Activated CD8-positive, alpha-beta memory T cell treated with anti-CD3 and anti-CD28 coated beads for 4 hours (primary cell): ENCODE results near the gene ANGPTL2.

Experiments used
- DNase-seq, 2 donors: peaks; one replicate each; pipeline ENCODE4 v3.0.0-alpha.2; 2020; ENCODE audit warnings: low read depth in 2 of 2

The ANGPTL2 gene

GRCh38 chr9:127076860-127077643, 45.4 kb downstream of the ANGPTL2 start:
- DNase-seq = no peak

GRCh38 chr9:127075624-127076372, 46.6 kb downstream of the ANGPTL2 start:
- DNase-seq = no peak

DNA sequence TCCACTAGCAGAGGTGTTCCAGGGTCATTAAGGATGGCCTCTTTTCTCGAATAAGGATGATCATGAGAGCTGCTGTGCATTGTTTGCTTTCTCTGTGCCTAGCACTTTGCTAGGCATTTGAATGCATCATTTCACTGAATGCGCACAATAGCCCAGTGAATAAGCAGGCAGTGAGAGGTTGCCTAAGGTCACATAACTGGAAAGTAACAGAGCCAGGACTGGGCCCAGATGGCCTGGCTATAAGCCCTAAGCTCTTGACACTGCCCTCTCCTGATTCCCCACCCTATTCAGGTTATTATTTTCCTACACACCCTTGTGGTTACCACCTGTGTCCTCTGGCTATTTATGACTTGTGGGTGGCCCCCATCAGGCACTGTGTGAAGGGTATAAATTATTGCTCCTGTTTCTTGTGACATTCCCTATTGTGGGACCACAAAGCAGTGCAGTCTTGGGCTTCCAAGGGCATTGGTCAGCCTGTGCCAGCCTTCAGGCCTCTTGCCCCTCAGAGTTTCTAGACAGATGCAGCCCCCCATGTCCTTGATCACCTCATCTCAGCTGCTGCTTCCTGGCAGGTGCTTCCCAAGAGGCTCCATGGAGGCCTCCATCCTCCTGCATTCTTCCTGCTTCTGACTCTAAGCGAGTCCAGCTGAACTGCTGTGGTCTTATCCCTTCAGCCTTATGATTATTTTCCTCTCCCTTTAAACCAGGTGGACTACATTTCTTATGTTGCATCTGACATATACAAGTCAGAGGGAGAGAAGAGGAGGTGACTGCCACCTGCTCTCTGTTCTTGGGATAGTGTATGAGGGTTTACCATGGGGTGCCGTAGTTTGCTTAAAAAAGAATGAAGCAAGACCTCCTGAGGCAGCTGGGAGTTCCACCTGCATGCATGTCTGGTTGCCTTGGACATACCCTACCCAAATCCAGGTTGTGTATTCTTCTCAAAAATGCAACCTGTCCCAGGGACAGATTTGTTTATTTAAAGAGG, 47.6 kb downstream of the ANGPTL2 start:
- no peak for DNase-seq

DNA sequence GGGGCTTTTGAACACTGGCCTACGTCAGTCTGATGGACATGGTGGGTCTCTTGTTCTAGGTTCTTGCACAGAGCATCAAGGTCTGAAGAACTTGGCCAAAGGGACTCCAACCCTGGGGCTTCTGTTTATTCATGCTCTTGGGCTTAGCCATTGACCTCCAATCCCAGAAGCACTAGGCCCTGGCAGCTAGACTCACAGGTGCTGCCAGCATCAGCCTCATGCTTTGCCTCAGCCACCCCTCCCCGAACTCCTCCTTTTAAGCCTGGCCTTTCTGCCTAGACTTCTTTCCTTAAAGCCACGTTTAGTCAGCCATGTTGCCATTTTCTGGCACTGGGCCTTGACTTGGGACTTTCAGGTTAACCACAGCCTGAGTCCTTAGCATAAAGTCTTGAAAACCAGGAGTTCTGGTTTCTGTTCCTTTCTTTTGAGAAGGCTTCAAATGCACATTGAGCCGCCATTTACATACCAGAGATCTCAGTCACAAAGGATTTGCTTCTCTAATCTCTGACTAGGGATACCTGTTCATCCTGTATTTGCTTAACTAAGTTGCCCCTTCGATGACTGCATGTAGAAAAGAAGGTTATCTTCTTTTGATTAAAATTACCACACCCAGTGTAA, 54.7 kb downstream of the ANGPTL2 start:
- no peak for DNase-seq

DNA sequence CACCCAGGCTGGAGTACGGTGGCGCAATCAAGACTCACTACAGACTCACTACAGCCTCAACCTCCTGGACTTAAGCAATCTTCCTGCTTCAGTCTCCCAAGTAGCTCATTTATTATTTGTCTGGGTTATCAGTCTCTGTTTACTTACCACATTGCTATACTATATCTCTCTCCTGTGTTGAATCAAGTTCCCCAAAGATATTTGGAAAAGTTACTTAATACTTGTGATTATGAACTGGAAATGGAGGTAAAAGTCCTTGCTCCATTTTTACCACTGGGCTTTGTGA, 55.6 kb downstream of the ANGPTL2 start:
- no peak for DNase-seq

GRCh38 chr9:127066060-127066850, 56.2 kb downstream of the ANGPTL2 start:
- DNase-seq = no peak

- DNase-seq = no peak
Measured at GRCh38 chr9:127065592-127065991, 56.8 kb downstream of the ANGPTL2 start.

DNA sequence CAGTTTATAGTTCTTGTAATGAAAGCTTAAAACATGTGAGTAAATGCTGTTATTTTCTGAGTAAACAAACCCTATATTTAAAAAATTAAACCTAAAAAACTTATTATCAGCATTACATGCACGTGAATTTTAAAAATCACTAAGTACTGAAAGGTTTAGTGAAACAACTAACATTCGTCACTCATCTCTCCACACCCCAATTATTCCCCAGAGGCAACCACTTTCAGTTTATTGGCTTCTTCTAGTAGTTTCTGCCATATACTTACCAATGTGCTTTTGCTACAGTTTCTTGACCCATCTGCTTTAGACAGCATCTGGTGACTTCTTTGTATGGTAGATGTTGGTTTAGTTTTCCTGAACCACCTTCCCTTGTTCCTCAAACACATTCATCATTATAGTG, 58.1 kb downstream of the ANGPTL2 start:
- no peak for DNase-seq

- DNase-seq = no peak
Measured at GRCh38 chr9:127061411-127061810, 61.0 kb downstream of the ANGPTL2 start.

- no peak for DNase-seq
Measured at GRCh38 chr9:127059765-127060361, 62.6 kb downstream of the ANGPTL2 start.

DNA sequence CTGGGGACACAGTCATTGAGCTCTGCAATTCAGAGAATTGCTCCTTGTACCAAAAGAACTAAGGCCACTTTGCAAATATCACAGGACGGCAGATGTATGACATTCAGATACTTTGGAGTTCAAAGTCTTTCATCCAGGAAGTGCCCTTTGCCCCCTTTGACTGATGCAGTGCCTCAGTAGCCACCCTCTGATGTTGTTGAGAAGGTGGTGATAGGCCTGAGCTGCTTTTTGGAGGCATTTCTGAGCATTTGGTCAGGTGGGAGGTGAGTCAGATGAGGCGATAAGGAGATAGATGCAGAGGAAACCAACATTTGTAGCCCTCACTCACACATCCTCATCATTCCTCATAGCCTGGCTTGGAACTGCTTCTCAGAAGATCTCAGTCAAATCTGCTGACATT, 63.4 kb downstream of the ANGPTL2 start:
- no peak for DNase-seq

- DNase-seq = no peak
Measured at GRCh38 chr9:127058645-127059021, 63.8 kb downstream of the ANGPTL2 start.

GRCh38 chr9:127058011-127058644, 64.3 kb downstream of the ANGPTL2 start:
- DNase-seq = no peak

DNA sequence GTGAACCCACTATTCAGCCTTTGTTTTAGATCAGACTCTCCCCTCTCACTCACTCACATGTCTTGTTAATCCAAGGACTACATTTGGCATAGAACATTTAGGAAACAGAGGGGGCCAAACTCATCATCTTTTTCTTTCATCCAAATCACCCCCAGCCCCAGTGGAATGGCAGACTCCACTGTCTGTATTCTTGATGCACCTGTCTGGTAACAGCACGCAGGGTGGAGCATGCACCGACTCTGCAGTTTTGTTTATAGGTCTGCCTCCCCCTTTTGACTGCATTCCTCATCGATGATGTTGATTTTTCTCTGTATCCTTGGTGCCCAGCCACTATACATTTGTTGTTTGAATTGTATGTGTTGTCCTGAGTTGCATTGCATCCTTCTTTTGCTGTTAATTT, 66.0 kb downstream of the ANGPTL2 start:
- no peak for DNase-seq

DNA sequence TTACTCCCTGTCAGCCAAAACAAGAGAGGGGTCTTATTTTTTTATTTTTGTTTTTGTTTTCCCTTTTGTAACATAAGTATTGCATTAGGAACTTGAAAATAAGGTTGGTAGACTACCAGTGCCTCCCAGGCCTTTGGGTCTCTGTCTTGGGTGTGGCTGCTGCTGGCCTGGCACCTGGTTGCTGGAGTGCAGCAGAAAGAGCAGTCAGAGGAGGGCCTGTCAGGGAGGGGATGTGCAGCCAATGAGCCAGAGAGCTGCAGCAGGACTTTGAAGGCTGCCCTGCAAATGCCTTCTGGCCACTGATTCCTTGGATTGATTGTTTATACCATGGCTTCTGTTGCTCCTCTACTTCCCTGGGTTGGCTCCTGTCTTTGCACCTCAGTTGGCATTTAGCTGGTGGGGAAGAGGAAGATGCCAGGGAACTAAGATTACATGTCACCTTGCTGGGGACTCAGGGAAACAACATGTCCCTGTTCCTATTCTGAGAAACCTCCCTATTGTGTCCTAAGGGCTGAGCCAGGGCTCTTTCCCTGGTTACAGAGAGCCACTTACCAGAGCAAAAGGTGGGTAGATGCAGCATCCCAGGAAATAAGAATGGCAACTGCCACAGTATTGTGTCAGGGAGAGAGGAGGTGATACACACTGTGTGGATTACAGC, 66.6 kb downstream of the ANGPTL2 start:
- no peak for DNase-seq

DNA sequence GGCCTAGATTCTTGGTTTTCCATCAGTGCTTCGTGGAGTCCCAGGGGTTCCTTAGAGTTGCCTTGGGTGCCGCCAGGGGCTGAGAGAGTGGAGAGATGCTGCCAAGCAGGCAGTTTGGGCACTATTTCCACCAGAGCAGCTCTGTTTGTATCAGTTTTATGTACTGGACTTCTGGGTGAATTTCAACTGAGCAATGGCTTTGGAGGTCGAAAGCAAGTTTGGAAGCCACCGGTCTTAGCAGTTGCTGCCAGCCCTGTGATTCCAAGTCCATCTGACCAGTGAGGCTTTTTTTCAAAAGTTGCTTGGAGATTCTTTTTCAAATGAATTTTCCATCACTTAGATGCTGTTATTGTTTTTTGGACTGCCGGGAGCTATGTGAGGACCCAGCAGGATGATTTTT, 68.5 kb downstream of the ANGPTL2 start:
- DNase-seq = no peak

- DNase-seq = no peak
Measured at GRCh38 chr9:127053057-127053821, 69.2 kb downstream of the ANGPTL2 start.

GRCh38 chr9:127051881-127052595, 70.4 kb downstream of the ANGPTL2 start:
- DNase-seq = no peak
